Colonic mucosa (tissue), 4 donors: ENCODE data around the gene BRD3. TPM values are rescaled to one million over a fixed set of nuclear protein-coding genes. Genes with fewer than 3 reads are reported as not detected.

Source experiments
- DNase-seq: peaks from one replicate; pipeline ENCODE4 v3.0.0-alpha.2; 2020
- H3K27ac ChIP-seq: fragments of 200-600 bp; one replicate; pipeline ENCODE4 v1.8.0; 2021
- H3K27me3 ChIP-seq: fragments of 200-600 bp; one replicate; pipeline ENCODE4 v1.8.0; 2021
- H3K36me3 ChIP-seq: fragments of 200-600 bp; one replicate; pipeline ENCODE4 v1.8.0; 2021
- H3K4me1 ChIP-seq: fragments of 200-600 bp; one replicate; pipeline ENCODE4 v1.8.0; 2021; ENCODE audit warnings: mild to moderate bottlenecking
- H3K4me3 ChIP-seq: fragments of 200-600 bp; one replicate; pipeline ENCODE4 v1.8.0; 2021
- H3K9ac ChIP-seq, 2 donors: one replicate each; pipeline ENCODE4 v1.7.0; 2013; ENCODE audit warnings: control low read depth in 2 of 2, low read depth in 2 of 2, low read length in 2 of 2
- H3K9me3 ChIP-seq: fragments of 200-600 bp; one replicate; pipeline ENCODE4 v1.8.0; 2021
- CTCF ChIP-seq: fragments of 200-600 bp; IDR thresholded peaks from one replicate; pipeline ENCODE4 v1.8.0; 2022; ENCODE audit warnings: antibody characterized with exemption, mild to moderate bottlenecking
- intact Hi-C: fragments of 100-400 bp; cut with DNase I; formaldehyde crosslinking; loops from one replicate; pipeline ENCODE4 v1.14.1; 2022
- total RNA-seq, 2 donors: library from RNA; stranded (reverse); fragmentation: NEBNext Ultra II Directional in 1 of 2; extraction: Animal tissue kit (Norgen Biotek cat#: 25700) in 1 of 2; gene quantifications; one replicate each; pipeline ENCODE4 v1.2.1, GENCODE V29; 2021
- donor health status: healthy.
- donor health status: DM: no; HTN: no; CAD: no.
- donor health status: DM: no; HTN: no; CAD: no.

BRD3 gene
- total RNA-seq, 2 donors from 2014 or later = 26.8 to 50.9 TPM

- no peak for TF ChIP-seq CTCF
- Histone ChIP-seq H3K4me3 (no peak overlapping the region), H3K4me1 (no peaks in the 10 kb centered on the region), H3K27ac (no peak overlapping the region), H3K9ac (no peak overlapping the region), H3K9me3 (no peaks in the 10 kb centered on the region), H3K27me3 (no peaks in the 10 kb centered on the region), H3K36me3 (no peaks in the 10 kb centered on the region)
- DNase-seq = no peak
- intact Hi-C loops = no loop called here
These were observed 39.8 kb downstream of the BRD3 start for GRCh38 chr9:134028076-134028475.

- Histone ChIP-seq H3K9ac (no peak overlapping the region), H3K27ac (no peak overlapping the region), H3K4me3 (no peak overlapping the region), H3K36me3 (no peaks in the 10 kb centered on the region), H3K27me3 (no peaks in the 10 kb centered on the region), H3K4me1 (no peaks in the 10 kb centered on the region), H3K9me3 (no peaks in the 10 kb centered on the region)
- intact Hi-C loops = no loop called here
- no peak for DNase-seq
- no peak for TF ChIP-seq CTCF
These were observed 40.3 kb downstream of the BRD3 start for GRCh38 chr9:134027561-134027960.

DNA sequence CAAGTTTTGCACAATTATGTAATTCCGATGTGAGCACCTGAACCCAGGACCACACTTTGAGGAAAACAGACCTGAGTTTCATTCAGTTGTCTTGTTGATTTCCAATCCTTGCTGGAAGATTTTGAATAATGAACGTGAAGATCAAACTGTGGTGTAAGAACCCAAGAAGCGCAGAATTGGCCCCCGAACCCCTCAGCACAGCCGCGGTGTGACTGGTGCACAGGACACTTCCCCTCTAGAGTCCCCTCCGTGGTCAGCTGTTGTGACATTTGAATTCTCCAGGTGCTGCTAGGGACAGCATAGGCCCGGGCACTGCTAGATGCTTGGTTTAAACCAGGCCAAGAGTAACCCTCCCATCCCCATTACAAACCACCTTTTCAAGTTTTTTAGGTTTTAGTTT, 40.8 kb downstream of the BRD3 start:
- no peak overlapping the region for H3K27ac ChIP-seq
- H3K9ac ChIP-seq = no peak overlapping the region
- H3K4me3 ChIP-seq = no peak overlapping the region
- DNase-seq = no peak
- no peaks in the 10 kb centered on the region for H3K9me3 ChIP-seq
- no peaks in the 10 kb centered on the region for H3K36me3 ChIP-seq
- intact Hi-C loops = no loop called here
- TF ChIP-seq CTCF = no peak
- no peaks in the 10 kb centered on the region for H3K27me3 ChIP-seq
- no peaks in the 10 kb centered on the region for H3K4me1 ChIP-seq

- no peak for DNase-seq
These were observed 41.2 kb downstream of the BRD3 start for GRCh38 chr9:134026581-134026980.

GRCh38 chr9:134025606-134026541, 42.0 kb downstream of the BRD3 start:
- intact Hi-C loops = no loop called here
- Histone ChIP-seq H3K27me3 (no peaks in the 10 kb centered on the region), H3K9me3 (no peaks in the 10 kb centered on the region), H3K27ac (peak overlapping the region; percentile 20), H3K36me3 (no peaks in the 10 kb centered on the region), H3K4me1 (no peaks in the 10 kb centered on the region), H3K4me3 (peak overlapping the region; percentile 92), H3K9ac (peak overlapping the region; percentile 28 to 40)
- no peak for TF ChIP-seq CTCF
- peak; percentile 39 for DNase-seq

More at GRCh38 chr9:134026581-134026980, 41.2 kb downstream of the BRD3 start:
- H3K27me3 ChIP-seq = no peaks in the 10 kb centered on the region
- no peaks in the 10 kb centered on the region for H3K36me3 ChIP-seq
- no peak overlapping the region for H3K9ac ChIP-seq
- intact Hi-C loops = no loop called here
- H3K4me3 ChIP-seq = no peak overlapping the region
- TF ChIP-seq CTCF = no peak
- no peaks in the 10 kb centered on the region for H3K4me1 ChIP-seq
- no peaks in the 10 kb centered on the region for H3K9me3 ChIP-seq
- no peak overlapping the region for H3K27ac ChIP-seq
